Loucy (cell line): ENCODE results near the gene GCK.

Experiments used
- CTCF ChIP-seq: fragments of 200-600 bp; sonication (generic); conservative IDR thresholded peaks from 2 replicates; pipeline ENCODE4 v1.5.1; 2014; ENCODE audit warnings: mild to moderate bottlenecking, antibody characterized with exemption, low read length
- EZH2phosphoT487 ChIP-seq: fragments of 200-600 bp; IDR thresholded peaks from 2 replicates; pipeline ENCODE4 v1.6.1; 2018; ENCODE audit warnings: antibody characterized with exemption, mild to moderate bottlenecking, moderate library complexity, borderline replicate concordance

DNA sequence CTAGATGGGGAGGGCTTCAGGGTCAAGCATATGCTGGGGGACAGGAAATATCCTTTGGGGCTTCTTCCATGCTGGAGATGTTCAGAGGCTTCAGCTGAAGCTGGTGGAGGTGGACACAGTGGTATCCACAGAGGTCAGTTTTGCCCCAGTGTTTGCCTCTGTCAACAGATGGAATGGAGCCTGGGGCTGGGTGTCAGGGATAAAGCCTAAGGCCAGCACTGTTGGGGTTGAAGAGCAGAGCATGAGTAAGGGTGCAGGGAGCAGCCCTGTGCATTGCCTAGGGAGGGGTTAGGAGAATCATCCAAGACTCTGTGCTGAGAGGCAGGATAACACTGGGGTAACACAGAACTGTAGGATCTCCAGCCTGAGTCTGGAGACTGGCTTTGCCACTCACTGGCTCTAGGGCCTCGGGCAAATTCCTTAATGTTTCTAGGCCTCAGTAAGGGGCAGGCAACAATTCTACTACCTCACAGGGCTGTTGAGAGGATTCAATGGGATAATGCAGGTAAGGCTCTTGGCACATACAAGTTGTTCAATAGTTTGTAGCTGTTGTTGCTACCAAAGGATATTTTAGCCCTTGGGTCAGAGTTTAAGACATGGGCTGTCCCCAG, 26.3 kb downstream of the GCK start:
- TF ChIP-seq CTCF, result no peak
- TF ChIP-seq EZH2phosphoT487, result no peak
